Activated T-cell treated with anti-CD3 and anti-CD28 coated beads, Interleukin-2, amount 50 U/mL, for 4 hours (primary cell): ENCODE measurements around the gene ABI3. TPM values are rescaled to one million over a fixed set of nuclear protein-coding genes. Genes with fewer than 3 reads are reported as not detected.

Experiments
- ATAC-seq, 2 donors: fragments of 200-7000 bp; cut with Tn5 transposase; one replicate each; pipeline ENCODE4 v1.10.0; 2021
- DNase-seq: peaks from one replicate; pipeline ENCODE4 v3.0.0-alpha.2; 2020
- H3K27me3 Mint-ChIP-seq: one replicate; pipeline ENCODE4 v1.8.0; 2021; ENCODE audit warnings: low read depth, mixed read lengths
- H3K36me3 Mint-ChIP-seq: one replicate; pipeline ENCODE4 v1.8.0; 2022; ENCODE audit warnings: mixed read lengths; ENCODE audit not compliant: insufficient read depth
- H3K4me1 Mint-ChIP-seq: one replicate; pipeline ENCODE4 v1.8.0; 2021; ENCODE audit warnings: low read depth, mixed read lengths
- H3K4me3 Mint-ChIP-seq: one replicate; pipeline ENCODE4 v1.8.0; 2021; ENCODE audit warnings: mild to moderate bottlenecking, moderate library complexity, mixed read lengths
- H3K9me3 Mint-ChIP-seq: one replicate; pipeline ENCODE4 v1.8.0; 2021; ENCODE audit warnings: mixed read lengths
- total RNA-seq, 3 donors: library from RNA; stranded (reverse); gene quantifications; one replicate each; pipeline ENCODE4 v1.2.1, GENCODE V29; 2021

Gene ABI3
- total RNA-seq, 3 donors from 2014 or later, result 15.0 to 24.2 (median 22.7) TPM

DNA sequence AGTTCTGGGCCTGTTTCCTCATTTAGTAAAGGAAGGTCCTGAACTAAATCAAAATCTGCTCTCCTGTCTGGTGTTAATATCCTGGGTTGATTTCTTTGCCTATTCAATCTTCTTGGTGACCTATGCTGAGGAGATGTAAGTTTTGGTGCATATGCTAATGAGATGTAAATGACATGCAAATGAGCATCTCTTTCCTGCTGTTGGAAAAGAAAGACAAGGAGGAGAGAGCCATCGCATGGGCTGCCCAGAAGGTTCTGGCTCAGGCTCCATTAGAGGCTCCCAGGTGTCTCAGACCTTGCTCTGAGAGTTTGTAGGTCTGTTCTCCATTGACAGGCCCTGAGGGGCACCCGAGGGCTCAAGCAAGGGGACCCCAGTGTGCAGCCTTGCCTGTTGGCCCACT lies 3.3 kb downstream of the ABI3 start:
- Mint-ChIP-seq H3K36me3 (peaks cover 5% of the 10 kb centered on the region), H3K4me3 (peak overlapping the region; percentile 29), H3K4me1 (peaks cover 84% of the 10 kb centered on the region), H3K27me3 (no peaks in the 10 kb centered on the region), H3K9me3 (no peaks in the 10 kb centered on the region)
- no peak for ATAC-seq
- DNase-seq, result no peak

DNA sequence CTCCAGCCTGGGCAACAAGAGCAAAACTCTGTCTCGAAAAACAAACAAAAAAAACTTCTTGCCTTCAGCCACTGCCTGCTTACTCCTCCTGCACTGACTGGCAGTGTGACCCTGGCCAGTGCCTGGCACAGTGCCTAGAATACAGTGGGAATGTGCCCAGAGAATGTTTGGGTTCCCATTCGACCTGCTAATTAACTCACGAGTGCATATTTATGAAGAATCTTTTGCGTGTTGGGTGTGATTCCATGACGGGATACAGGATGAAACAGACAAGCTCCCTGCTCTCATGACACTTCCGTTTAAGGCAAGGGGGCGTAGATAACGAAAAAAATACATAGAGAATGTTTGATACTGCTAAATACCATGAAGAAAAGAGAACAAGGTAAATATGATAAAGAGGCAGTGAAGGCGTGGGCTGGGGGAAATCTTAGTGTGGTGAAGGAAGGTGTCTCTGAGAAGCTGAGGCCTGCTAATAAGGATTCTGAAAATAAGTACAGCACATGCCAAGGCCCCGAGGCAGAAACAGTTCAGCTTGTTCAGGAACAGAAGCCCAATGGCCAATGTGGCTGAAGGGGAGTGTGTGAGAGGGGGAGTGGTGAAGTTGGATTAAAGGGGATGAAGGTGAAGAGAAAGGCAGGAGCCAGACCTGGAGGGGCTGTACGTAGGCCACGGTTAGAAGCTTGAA lies 4.3 kb downstream of the ABI3 start:
- H3K9me3 Mint-ChIP-seq, result no peaks in the 10 kb centered on the region
- DNase-seq (no peak), ATAC-seq (no peak)
- H3K36me3 Mint-ChIP-seq, result peaks cover 5% of the 10 kb centered on the region
- H3K27me3 Mint-ChIP-seq, result no peaks in the 10 kb centered on the region
- peak overlapping the region; percentile 24 for H3K4me3 Mint-ChIP-seq
- H3K4me1 Mint-ChIP-seq, result peaks cover 84% of the 10 kb centered on the region

DNA sequence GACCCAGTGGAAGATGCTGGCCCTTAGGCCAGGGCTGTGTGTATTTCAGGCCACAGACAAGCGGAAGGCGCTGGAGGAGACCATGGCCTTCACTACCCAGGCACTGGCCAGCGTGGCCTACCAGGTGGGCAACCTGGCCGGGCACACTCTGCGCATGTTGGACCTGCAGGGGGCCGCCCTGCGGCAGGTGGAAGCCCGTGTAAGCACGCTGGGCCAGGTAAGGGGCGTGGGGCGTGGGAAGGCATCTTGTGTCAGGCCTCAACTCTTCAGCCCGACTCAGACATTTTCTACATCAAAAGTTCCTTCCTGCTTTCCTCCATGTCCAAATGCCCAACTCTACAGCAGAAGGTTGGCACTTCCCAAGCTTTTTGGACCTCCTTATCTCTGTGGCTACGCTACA lies 6.0 kb downstream of the ABI3 start:
- H3K36me3 Mint-ChIP-seq, result peaks cover 7% of the 10 kb centered on the region
- no peak for DNase-seq
- H3K27me3 Mint-ChIP-seq, result no peaks in the 10 kb centered on the region
- peaks cover 75% of the 10 kb centered on the region for H3K4me1 Mint-ChIP-seq
- no peak for ATAC-seq
- no peaks in the 10 kb centered on the region for H3K9me3 Mint-ChIP-seq
- H3K4me3 Mint-ChIP-seq, result peak overlapping the region; percentile 40

DNA sequence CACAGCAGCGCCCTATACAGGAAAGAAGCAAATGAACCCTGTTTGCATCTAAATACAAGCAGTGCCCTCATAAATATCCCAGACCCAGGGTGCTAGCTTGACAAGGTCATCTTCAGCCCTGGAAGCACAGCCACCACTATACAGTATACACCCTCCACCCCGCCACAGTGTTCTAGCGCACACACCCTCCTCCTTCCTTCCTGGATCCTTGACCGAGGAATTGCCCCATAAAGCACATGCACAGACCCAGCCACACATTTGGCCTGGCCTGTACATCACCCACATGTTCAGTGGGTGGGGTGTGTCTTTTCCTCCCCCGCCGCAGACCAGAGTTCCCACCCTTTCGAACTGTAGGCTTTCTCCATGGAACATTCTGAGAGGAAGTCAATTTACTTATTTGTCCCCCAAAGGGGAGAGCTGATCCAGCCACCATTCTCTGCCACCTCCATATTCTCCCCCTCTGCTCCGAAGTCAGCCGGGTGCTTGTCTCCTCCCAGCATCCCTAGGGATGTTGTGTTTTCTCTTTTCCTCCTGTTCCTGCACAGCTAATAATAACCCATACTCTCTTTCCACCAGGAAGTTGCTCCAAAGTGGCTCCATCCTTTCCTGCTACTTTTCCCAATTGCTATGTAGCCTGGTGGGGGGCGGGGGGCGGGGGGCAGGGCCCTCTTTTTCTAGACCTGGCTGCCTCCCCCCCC lies 6.6 kb downstream of the ABI3 start:
- Mint-ChIP-seq H3K4me3 (no peak overlapping the region), H3K4me1 (peaks cover 73% of the 10 kb centered on the region), H3K36me3 (peaks cover 9% of the 10 kb centered on the region), H3K9me3 (no peaks in the 10 kb centered on the region), H3K27me3 (no peaks in the 10 kb centered on the region)
- ATAC-seq, result no peak
- no peak for DNase-seq

DNA sequence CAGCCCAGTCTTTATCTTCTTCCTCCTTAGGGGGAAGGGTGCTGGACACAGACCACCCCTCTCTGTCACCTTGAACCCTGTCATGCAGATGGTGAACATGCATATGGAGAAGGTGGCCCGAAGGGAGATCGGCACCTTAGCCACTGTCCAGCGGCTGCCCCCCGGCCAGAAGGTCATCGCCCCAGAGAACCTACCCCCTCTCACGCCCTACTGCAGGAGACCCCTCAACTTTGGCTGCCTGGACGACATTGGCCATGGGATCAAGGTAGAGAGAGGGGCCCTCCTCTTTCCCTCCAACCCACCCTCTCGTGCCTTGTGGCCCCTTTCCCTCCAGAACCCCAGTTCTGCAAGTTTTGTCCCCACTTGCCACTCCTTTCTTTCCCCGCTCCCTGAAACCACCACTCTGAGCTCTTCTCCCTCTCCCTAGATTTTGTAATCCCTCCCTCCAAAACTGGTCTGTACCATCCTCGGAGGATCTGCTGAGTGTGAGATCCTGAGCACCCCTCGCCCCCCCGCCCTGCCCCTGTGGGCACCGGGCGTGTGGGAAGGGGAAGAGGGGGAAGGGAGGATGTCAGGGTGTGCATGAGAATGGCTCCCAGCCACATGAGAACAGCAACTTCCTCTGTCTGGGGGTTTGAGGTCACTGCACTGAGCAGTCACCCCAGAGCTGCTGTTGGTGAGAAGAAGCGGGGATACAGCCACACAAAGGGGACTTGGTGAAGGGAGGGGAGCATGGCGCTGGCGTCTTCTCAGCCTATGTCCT lies 7.3 kb downstream of the ABI3 start:
- Mint-ChIP-seq H3K4me1 (peaks cover 68% of the 10 kb centered on the region), H3K4me3 (peak overlapping the region; percentile 66), H3K27me3 (no peaks in the 10 kb centered on the region), H3K9me3 (no peaks in the 10 kb centered on the region), H3K36me3 (peaks cover 12% of the 10 kb centered on the region)
- DNase-seq (peak; percentile 55), ATAC-seq (peak; percentile 67 to 69)

DNA sequence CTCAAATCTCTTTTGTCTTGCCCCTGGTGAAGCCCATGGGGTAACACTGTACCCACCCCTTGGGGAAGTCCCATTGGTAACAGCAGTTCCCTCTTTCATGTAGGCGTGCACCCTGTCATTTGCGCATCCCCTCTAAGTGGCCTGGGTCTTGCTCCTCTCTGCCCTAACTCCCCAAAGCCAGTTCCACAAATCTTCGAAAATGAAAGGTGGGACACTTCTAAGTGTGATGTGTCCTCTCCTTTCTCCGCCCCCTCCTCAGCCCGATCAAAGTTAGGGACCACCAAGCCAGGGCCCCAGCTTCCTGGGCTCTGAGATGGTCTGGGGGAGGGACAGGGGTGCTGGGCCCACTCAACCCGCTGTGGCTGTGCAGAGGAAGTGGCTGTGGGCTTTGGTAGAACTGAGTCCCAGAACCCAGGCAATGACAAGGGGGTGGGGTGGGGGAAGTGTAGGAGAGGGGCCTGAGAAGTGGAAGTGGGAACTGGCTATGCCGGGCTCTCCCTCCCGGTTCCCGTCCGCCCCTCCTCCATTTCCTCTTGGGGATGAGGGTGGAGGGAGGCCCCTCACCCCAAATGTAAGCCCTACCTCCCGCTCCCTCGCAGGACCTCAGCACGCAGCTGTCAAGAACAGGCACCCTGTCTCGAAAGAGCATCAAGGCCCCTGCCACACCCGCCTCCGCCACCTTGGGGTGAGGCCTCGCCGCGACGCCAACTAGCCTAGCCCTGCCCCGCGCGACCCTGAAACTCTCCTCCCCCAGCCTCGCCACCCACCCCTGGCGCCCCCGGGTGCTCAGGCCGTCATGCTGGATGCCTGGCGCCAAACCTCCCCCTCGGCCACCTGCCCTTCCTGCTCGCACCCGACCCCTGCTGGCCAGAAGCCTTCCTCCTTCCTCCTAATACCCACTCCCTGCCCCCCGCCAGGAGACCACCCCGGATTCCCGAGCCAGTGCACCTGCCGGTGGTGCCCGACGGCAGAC lies 8.7 kb downstream of the ABI3 start:
- peak; percentile 35 for DNase-seq
- ATAC-seq, result peak; percentile 23 to 37
- Mint-ChIP-seq H3K27me3 (no peaks in the 10 kb centered on the region), H3K9me3 (no peaks in the 10 kb centered on the region), H3K36me3 (peaks cover 14% of the 10 kb centered on the region), H3K4me1 (peaks cover 66% of the 10 kb centered on the region), H3K4me3 (peak overlapping the region; percentile 42)

DNA sequence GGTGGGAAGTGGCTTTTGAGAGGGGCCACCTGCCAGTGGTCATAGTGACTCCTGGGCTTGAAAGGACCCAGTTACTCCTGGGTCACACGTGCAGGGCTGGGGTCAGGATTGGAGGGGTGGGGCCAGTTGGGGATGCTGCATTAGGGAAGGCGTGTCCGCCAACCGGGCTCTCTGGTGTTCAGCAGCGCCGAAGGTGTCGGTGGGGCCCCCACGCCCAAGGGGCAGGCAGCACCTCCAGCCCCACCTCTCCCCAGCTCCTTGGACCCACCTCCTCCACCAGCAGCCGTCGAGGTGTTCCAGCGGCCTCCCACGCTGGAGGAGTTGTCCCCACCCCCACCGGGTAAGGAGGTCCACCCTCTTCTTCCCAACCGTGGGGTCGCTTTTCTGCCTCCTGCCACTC lies 9.5 kb downstream of the ABI3 start:
- DNase-seq (no peak), ATAC-seq (no peak)
- H3K36me3 Mint-ChIP-seq, result peaks cover 10% of the 10 kb centered on the region
- peaks cover 4% of the 10 kb centered on the region for H3K27me3 Mint-ChIP-seq
- H3K9me3 Mint-ChIP-seq, result no peaks in the 10 kb centered on the region
- peaks cover 64% of the 10 kb centered on the region for H3K4me1 Mint-ChIP-seq
- no peak overlapping the region for H3K4me3 Mint-ChIP-seq

DNA sequence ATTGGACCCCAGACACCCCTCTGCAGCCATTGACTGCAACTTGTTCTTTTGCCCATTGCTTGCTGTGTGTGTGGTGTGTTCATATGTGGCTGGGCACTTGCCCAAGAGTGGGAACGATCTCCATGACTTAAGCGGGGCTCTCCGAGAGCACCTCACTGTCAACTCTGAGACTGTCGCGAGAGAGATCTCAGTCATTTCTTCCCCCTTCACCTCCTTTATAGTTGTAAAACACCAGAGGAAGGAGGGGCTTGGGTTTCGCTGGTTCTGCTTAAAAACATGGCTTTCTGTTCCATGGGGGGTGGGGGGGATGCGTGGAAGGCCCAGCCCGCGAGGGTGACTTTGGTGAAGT lies 12.6 kb downstream of the ABI3 start:
- peak overlapping the region; percentile 72 for H3K4me3 Mint-ChIP-seq

DNA sequence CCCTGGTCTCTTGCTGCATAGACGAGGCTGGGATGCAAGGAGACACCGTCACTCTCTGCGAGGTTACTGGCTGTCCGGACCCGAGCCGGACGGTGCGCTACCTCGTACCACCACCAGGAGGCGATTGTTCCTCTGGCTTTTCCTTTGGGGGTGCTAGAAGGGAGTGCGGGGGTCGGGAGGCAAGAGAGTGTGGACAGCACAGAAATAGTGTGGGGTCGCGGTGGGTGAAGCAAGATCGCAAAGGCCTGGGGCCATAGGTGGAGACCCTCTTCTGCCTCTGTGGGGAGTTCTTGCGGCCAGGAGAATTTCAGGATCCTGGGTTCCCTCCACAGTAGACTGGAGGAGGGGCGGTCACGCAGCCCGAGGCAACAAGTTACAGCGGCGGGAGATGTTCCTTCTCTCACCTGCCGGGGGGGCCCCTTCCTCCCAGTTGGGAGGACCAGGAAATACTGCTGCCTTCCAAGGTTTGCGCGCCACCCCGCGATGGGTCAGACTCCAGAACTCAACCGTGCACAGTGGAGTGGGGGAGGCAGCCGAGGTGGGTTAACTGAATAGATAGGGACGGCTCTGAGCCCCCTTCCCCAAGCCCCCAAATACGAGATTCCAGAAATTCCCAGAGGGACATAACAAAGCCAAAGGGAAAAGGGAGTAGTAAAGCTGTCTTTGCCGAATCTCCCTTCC lies 13.2 kb downstream of the ABI3 start:
- Mint-ChIP-seq H3K27me3 (peaks cover 9% of the 10 kb centered on the region), H3K9me3 (no peaks in the 10 kb centered on the region), H3K4me3 (peak overlapping the region; percentile 72), H3K4me1 (peaks cover 38% of the 10 kb centered on the region), H3K36me3 (peaks cover 9% of the 10 kb centered on the region)
- ATAC-seq (peak; percentile 34 to 38), DNase-seq (peak; percentile 70)

More for the DNA sequence above, 12.6 kb downstream of the ABI3 start:
- H3K36me3 Mint-ChIP-seq, result peaks cover 9% of the 10 kb centered on the region
- ATAC-seq (no peak), DNase-seq (no peak)
- peaks cover 9% of the 10 kb centered on the region for H3K27me3 Mint-ChIP-seq
- peaks cover 42% of the 10 kb centered on the region for H3K4me1 Mint-ChIP-seq
- H3K9me3 Mint-ChIP-seq, result no peaks in the 10 kb centered on the region

DNA sequence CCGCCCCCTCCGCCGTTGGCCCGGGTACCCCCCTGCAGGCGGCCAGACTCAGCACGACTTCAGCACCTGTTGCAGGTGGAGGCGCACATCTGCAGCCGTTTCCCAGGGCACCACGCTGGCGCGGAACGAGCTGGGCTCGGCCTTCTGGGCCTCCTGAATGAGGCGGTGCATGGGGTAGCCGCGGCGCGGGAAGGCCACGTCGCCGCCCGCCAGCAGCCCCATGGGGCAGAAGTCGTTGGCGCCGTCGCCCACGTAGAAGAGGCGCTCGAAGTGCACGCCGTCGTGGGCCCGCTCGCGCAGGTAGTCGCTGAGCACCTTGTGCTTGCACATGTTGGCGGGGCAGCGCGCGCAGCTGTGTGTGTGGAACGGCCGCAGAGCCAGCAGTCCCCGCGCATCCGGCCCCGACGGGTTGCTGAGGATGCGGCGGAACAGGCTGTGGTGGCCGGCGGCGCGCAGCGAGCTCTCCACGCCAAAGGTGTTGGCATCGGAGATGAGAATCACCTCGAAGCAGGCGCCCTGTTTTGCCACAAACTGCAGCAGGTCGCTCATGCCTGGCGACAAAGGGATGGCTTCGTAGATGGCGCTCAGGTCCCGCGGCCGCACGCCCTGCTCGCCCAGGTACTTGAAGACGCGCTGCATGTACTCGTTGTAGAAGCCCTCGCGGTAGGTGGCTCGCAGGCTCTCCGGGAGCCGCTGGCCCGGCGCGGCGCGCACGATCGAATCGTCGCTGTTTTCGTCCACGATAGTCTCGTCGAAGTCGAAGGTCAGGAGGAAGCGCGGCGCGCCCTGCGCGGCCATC lies 13.9 kb downstream of the ABI3 start:
- peak; percentile 33 to 41 for ATAC-seq
- Mint-ChIP-seq H3K4me3 (peak overlapping the region; percentile 72), H3K4me1 (peaks cover 31% of the 10 kb centered on the region), H3K9me3 (no peaks in the 10 kb centered on the region), H3K36me3 (peaks cover 9% of the 10 kb centered on the region), H3K27me3 (peaks cover 13% of the 10 kb centered on the region)
- peak; percentile 35 for DNase-seq

DNA sequence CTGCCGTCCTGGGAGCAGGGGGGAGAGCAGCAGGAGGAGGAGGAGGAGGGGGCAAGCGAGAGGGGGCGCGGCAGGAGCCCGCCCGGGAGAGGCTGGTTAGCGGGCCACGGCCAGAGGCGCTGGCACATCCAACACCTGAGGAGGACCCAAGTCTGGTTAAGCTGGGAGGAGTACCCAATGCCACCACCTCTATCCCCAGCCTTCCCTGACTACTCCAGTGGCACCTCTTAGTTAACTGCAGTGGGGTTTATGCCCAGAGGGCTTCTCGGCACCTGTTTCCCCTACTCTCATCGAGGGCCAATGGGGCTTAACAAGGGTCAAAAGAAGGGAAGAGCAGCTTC lies 14.5 kb downstream of the ABI3 start:
- Mint-ChIP-seq H3K36me3 (peaks cover 9% of the 10 kb centered on the region), H3K4me1 (peaks cover 30% of the 10 kb centered on the region), H3K4me3 (peak overlapping the region; percentile 59), H3K9me3 (no peaks in the 10 kb centered on the region), H3K27me3 (peaks cover 18% of the 10 kb centered on the region)
- DNase-seq (no peak), ATAC-seq (no peak)

DNA sequence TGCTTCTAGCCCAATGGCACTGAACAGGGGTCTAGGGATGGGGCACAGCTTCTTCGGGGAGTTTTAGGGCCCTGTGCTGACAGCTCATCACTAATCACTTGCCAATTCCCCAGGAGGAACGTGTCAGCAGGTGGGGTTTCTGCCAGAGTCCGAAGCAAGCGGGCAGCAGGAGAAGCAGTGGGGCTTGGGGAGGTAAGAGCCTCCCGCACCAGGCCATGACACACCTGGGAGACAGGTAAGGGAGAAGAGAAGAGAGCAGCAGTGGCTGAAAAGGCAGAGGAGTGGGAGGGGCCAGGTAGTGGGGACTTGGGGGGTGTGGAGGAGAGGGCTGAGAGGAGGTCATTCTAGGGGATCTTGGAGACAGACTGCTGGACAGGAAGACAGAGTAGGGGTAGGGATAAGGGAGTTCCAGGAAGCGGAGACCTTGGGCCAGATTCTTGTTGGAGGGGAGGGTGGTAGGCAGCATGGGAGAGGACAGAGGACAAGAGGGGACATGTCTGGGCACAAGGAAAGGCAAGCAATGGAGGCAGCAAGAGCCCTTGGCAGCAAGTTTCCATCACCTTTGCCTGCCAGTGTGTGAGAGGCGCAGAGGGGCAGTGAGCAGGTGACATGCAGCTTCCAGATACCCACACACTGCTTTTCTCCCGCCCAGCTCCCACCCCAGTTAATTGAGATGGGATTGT lies 15.2 kb downstream of the ABI3 start:
- Mint-ChIP-seq H3K36me3 (peaks cover 7% of the 10 kb centered on the region), H3K27me3 (peaks cover 18% of the 10 kb centered on the region), H3K4me3 (no peak overlapping the region), H3K4me1 (peaks cover 26% of the 10 kb centered on the region), H3K9me3 (no peaks in the 10 kb centered on the region)
- no peak for DNase-seq
- no peak for ATAC-seq
